ENCODE results near the gene CLEC3B. TPM values are rescaled to one million over a fixed set of nuclear protein-coding genes. Genes with fewer than 3 reads are reported as not detected.
A peak's percentile ranks its signal among the peaks of the same experiment; 100 is the strongest.

The CLEC3B gene
- total and polyA plus RNA-seq, 10 of the 15 experiments (the other 5 are each of a cell fraction or from before 2014, with no cell fraction given) = 0.23 TPM; not detected in 9

- intact Hi-C loops (cut with micrococcal nuclease; ENCODE audit: unreplicated experiment) (loop anchor here (2.0 to 5.0 kb wide), 2 partner anchors 463 to 622 kb away; no protein-coding TSS in a partner anchor), in situ Hi-C loops (cut with MboI) (loop anchor here (5.0 kb wide), 4 partner anchors 177 to 892 kb away; no protein-coding TSS in a partner anchor)
- Histone ChIP-seq H3K4me1 (ENCODE audit: control insufficient read depth, insufficient read depth, low read length) (peaks cover 9% of the 10 kb centered on the region), H3K4me2 (ENCODE audit: control insufficient read depth, insufficient read depth) (peak overlapping the region; percentile 58; the same call in 1 of the 2 replicates), H3K79me2 (ENCODE audit: control insufficient read depth, insufficient read depth, low read length) (no peaks in the 10 kb centered on the region), H4K20me1 (ENCODE audit: control insufficient read depth, insufficient read depth) (no peaks in the 10 kb centered on the region), H3K27ac (ENCODE audit: control insufficient read depth, insufficient read depth) (no peak overlapping the region), H3K9ac (ENCODE audit: control insufficient read depth, insufficient read depth, low read length) (no peak overlapping the region), H2AFZ (ENCODE audit: control insufficient read depth, low read depth, low read length) (no peak overlapping the region; the same call in 1 of the 2 replicates), H3K27me3 (replicated peaks in 1 of 2; ENCODE audit: control insufficient read depth in 2 of 2, insufficient read depth in 2 of 2, low read length in 1 of 2) (no peaks in the 10 kb centered on the region; a peak in 2 of 4 replicates), H3K9me3 (replicated peaks; ENCODE audit: control insufficient read depth, insufficient read depth, low read length) (no peaks in the 10 kb centered on the region), H3K36me3 (ENCODE audit: control insufficient read depth in 2 of 2, insufficient read depth in 2 of 2, low read length in 1 of 2) (no peaks in the 10 kb centered on the region; a peak in 1 of 4 replicates), H3K4me3 (no peak overlapping the region)
- DNase-seq (ENCODE audit: low read depth, low spot score) (no peak), ATAC-seq (peak; percentile 26), FAIRE-seq (no peak)
- CTCF ChIA-PET = interaction anchor here (0.6 to 16.5 kb wide), 22 partner anchors 17 to 625 kb away, joined by 3 to 416 read pairs (median 3); partner anchors contain the start of genes EXOSC7 and ZDHHC3
- SMC1A ChIA-PET (ENCODE audit: uncharacterized antibody, unreplicated experiment) = interaction anchor here (1.0 to 3.5 kb wide), 9 partner anchors 19 to 624 kb away, joined by 3 to 29 read pairs (median 3); no protein-coding TSS in a partner anchor
- RAD21 ChIA-PET (ENCODE audit: unreplicated experiment) = interaction anchor here (0.5 to 2.5 kb wide), 10 partner anchors 8 to 639 kb away, joined by 3 to 18 read pairs (median 4); no protein-coding TSS in a partner anchor
- TF ChIP-seq USF2 (IDR thresholded peaks at IDR 0.05; ENCODE audit: borderline replicate concordance, low read depth, low read length) = no peak
- TF ChIP-seq YY1 (IDR thresholded peaks at IDR 0.05; ENCODE audit: low read depth, low read length) = no peak
- TF ChIP-seq NR2C2 (IDR thresholded peaks at IDR 0.05; ENCODE audit: borderline replicate concordance, control insufficient read depth, insufficient read length, low read depth) = no peak
- TF ChIP-seq HDAC2 (IDR thresholded peaks at IDR 0.05) = no peak
- TF ChIP-seq NKRF (conservative IDR thresholded peaks at IDR 0.05) = no peak
- no peak for TF ChIP-seq SREBF2 (IDR thresholded peaks at IDR 0.05; ENCODE audit: low read length)
- no peak for TF ChIP-seq TCF3 (IDR thresholded peaks at IDR 0.05; ENCODE audit: borderline replicate concordance, insufficient read depth, low read depth, low read length)
- no peak for TF ChIP-seq YBX1 (IDR thresholded peaks at IDR 0.05)
- TF ChIP-seq CREM (IDR thresholded peaks at IDR 0.05; ENCODE audit: low read depth) = no peak
- no peak for TF ChIP-seq HDGF (IDR thresholded peaks at IDR 0.05)
- no peak for TF ChIP-seq ETV6 (conservative IDR thresholded peaks at IDR 0.05 in 1 of 2, IDR thresholded peaks at IDR 0.05 in 1 of 2; ENCODE audit: borderline replicate concordance in 1 of 2, low read depth in 1 of 2)
- no peak for TF ChIP-seq CEBPB (IDR thresholded peaks at IDR 0.05; ENCODE audit: borderline replicate concordance in 1 of 2, low read depth in 2 of 2, low read length in 2 of 2)
- no peak for TF ChIP-seq RUNX3 (IDR thresholded peaks at IDR 0.05; ENCODE audit: low read length)
- TF ChIP-seq FOS (IDR thresholded peaks at IDR 0.05; ENCODE audit: borderline replicate concordance, extremely low read depth, insufficient read length) = no peak
- TF ChIP-seq SRF (IDR thresholded peaks at IDR 0.05; ENCODE audit: low read depth in 2 of 2, low read length in 2 of 2) = no peak
- no peak for TF ChIP-seq PAX5 (IDR thresholded peaks at IDR 0.05; ENCODE audit: borderline replicate concordance, low read depth, low read length)
- POLR2A ChIA-PET = interaction anchor here (0.5 to 0.6 kb wide), 2 partner anchors 137 to 464 kb away, joined by 3 to 5 read pairs; no protein-coding TSS in a partner anchor
- no TSS peak for BruUV-seq (replicated peaks)
- 87% methylated on average over 53 of the region's 64 CpGs for WGBS (ENCODE audit: insufficient coverage, insufficient replicate concordance, low lambda C conversion rate, missing lambda C conversion rate)
Observed at GRCh38 chr3:45035441-45036301, 9.6 kb downstream of the CLEC3B start.
